ENCODE results near the gene ATP5F1C.

Gene ATP5F1C

DNA sequence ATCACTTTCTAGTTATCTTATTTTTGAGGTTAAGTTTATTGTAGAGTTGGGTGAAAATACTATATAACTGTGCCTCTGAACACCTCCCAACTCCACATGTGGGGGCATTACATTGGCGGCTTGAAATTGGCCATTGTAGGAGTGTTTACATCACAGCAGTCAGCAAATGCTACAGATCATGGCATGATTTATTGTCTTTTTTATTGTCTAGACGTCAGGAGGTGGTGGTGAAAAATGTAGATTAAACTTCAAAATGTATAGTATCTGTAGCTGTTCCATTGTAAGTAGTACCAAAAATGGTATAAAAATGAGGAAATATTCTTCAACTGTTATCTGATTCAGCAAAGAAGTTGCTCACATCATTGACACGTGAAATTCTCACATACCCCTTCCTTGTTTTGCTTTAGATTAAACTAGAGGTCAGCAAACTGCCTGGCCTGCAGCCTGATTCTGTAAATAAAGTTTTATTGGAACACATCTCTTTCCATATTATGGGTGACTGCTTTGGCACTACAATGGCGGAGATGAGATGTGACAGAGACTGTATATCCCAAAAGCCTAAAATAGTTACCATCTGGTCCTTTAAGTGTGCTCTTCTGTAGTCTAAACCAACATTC lies 65.4 kb downstream of the ATP5F1C start:
- no peak for DNase-seq

DNA sequence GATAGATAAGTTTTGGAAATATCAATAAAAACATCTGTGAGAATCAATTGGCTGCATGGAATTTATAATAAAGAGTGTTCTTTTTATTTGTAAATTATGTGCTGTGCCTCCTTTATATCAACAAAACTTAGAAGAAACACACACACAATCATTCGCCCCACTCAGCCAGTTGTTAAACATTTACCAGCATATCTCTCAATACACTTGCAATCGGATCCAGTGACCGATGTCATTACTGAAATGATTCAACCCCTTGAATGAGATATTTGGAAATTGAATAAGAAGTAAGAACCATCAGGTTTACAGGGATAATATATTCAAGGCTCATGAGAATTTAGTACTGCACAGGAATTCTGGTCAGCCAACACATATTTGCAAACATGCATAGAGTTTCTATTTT lies 65.9 kb downstream of the ATP5F1C start:
- no peak for DNase-seq

DNA sequence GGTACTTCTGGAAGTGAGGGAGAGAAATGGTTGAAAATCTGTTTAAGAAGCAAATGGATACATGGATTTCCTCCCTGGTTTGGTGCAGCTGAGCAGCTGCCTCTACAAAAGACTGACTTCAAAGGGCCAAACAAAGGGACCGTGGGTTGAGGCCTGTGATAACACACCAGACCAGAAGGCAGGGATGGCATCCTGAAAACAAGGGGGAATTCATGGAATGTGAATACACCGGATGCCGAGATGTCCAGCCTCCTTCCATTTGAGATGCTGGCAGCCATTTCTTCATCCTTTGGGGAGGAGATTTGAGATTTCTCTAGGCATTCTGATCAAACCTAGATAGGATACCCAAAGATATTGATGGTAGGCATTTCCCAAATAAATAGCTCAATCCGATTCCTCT lies 67.2 kb downstream of the ATP5F1C start:
- no peak for DNase-seq

DNA sequence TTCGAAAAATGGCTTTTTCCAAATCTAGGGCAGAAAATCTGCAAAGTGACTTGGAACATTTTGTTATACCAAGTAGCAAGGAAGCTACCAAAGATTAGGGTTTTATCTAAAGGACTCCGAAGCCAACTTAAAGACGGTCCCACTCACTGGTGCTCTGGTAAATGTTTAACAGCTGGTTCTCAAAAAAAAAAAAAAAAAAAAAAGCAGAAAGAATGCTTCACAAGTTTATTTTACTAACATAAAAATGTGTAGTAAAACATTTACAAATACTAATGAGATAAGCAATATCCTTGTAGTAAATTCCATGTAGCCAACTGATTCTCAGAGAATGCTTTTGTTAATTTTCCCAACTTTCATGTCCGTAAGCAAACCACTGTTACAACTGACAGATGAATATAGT lies 68.7 kb downstream of the ATP5F1C start:
- DNase-seq = no peak

- DNase-seq = no peak
Measured at GRCh38 chr10:7857262-7857661, 69.3 kb downstream of the ATP5F1C start.
